A673 (cell line): ENCODE data around the gene BCL2. TPM values are rescaled to one million over a fixed set of nuclear protein-coding genes. Genes with fewer than 3 reads are reported as not detected.

Source experiments
- BruUV-seq: library from RNA; stranded (reverse); fragments of 400-500 nt; replicated peaks from 2 replicates; lab custom pipeline; 2021; lab: Mats Ljungman, UMichigan
- CTCF ChIA-PET: fragments of 300-600 bp; sonication (Branson Sonifier 250); formaldehyde crosslinking; loops from one replicate; lab custom pipeline; 2022; ENCODE audit warnings: antibody characterized with exemption; lab: Charles Lee
- POLR2A ChIA-PET: fragments of 300-600 bp; sonication (Branson Sonifier 250); formaldehyde crosslinking; loops from one replicate; lab custom pipeline; 2022; ENCODE audit warnings: antibody characterized with exemption; ENCODE audit not compliant: low non-redundant PET; lab: Charles Lee
- DNase-seq: peaks from one replicate; pipeline ENCODE4 v3.0.0-alpha.2; 2015; ENCODE audit warnings: low spot score
- H3K27ac ChIP-seq: fragments of 200-600 bp; sonication (generic); 2 replicates; pipeline ENCODE4 v1.5.1; 2016; ENCODE audit warnings: mixed run types, low read depth, mild to moderate bottlenecking, mixed read lengths, antibody characterized with exemption, low read length; ENCODE audit not compliant: poor library complexity, severe bottlenecking
- H3K27me3 ChIP-seq: fragments of 200-600 bp; sonication (generic); replicated peaks from 2 replicates; pipeline ENCODE4 v1.6.1; 2017; ENCODE audit warnings: mixed run types, low read depth, mild to moderate bottlenecking, mixed read lengths, antibody characterized with exemption, low read length; ENCODE audit not compliant: insufficient read depth, poor library complexity
- H3K36me3 ChIP-seq: fragments of 200-600 bp; sonication (generic); 2 replicates; pipeline ENCODE4 v1.6.1; 2016; ENCODE audit warnings: mixed run types, mild to moderate bottlenecking, mixed read lengths, antibody characterized with exemption, low read length; ENCODE audit not compliant: insufficient read depth, poor library complexity, severe bottlenecking
- H3K4me1 ChIP-seq: fragments of 200-600 bp; sonication (generic); 2 replicates; pipeline ENCODE4 v1.6.1; 2017; ENCODE audit warnings: mixed run types, mild to moderate bottlenecking, mixed read lengths, antibody characterized with exemption, low read length; ENCODE audit not compliant: insufficient read depth, poor library complexity, severe bottlenecking
- H3K4me3 ChIP-seq: fragments of 200-600 bp; sonication (generic); 2 replicates; pipeline ENCODE4 v1.5.1; 2016; ENCODE audit warnings: low read depth, mixed run types, mild to moderate bottlenecking, mixed read lengths, low read length; ENCODE audit not compliant: poor library complexity, severe bottlenecking
- H3K9me3 ChIP-seq: fragments of 200-600 bp; sonication (generic); 2 replicates; pipeline ENCODE4 v1.6.1; 2016; ENCODE audit warnings: mixed run types, low read depth, mild to moderate bottlenecking, mixed read lengths, antibody characterized with exemption, low read length; ENCODE audit not compliant: poor library complexity, severe bottlenecking
- EZH2 ChIP-seq: fragments of 200-600 bp; sonication (generic); IDR thresholded peaks from 2 replicates; pipeline ENCODE4 v1.6.1; 2017; ENCODE audit warnings: borderline replicate concordance, low read depth, mild to moderate bottlenecking, mixed read lengths, antibody characterized with exemption, low read length; ENCODE audit not compliant: poor library complexity, severe bottlenecking
- intact Hi-C: fragments of 100-400 bp; cut with micrococcal nuclease; formaldehyde crosslinking; loops from one replicate; pipeline ENCODE4 v1.10.0; 2022; ENCODE audit not compliant: unreplicated experiment
- total RNA-seq: library from RNA; stranded (reverse); gene quantifications from 2 replicates; pipeline ENCODE4 v1.2.3, GENCODE V29; 2021
- TF ChIP-seq, protein P1 (sequence below): fragments of 300-800, 200-600 bp; sonication (generic); conservative IDR thresholded peaks from 2 replicates; pipeline ENCODE4 v1.5.1; 2017; ENCODE audit warnings: low read depth, mild to moderate bottlenecking, antibody characterized with exemption, low read length, moderate library complexity, mixed read lengths

Gene BCL2
- total RNA-seq, 1 experiment from 2014 or later, result 24.9 TPM

DNA sequence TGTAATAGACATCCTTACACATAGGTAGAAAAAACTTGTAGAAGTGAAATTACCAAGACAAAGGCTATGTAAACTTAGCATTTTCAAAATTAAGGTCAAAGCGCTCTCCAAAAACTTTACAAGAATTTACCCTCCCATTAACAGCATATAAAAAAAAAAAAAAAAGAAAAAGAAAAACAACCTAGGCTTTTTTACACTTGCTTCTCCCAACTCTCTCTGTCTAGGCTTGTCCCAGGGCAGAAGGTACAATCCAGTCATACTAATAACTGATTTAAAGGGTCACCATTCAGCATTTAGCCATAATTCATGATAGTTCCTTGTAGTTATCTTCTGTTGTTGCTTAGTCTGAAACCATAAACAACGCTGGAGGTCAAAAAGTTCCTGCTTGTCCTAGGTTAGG is 130.5 kb downstream of the BCL2 start:
- no peak for DNase-seq
- POLR2A ChIA-PET, result no interaction called here
- H3K4me3 ChIP-seq, result no peak overlapping the region
- H3K9me3 ChIP-seq, result no peaks in the 10 kb centered on the region
- TF ChIP-seq, protein P1, sequence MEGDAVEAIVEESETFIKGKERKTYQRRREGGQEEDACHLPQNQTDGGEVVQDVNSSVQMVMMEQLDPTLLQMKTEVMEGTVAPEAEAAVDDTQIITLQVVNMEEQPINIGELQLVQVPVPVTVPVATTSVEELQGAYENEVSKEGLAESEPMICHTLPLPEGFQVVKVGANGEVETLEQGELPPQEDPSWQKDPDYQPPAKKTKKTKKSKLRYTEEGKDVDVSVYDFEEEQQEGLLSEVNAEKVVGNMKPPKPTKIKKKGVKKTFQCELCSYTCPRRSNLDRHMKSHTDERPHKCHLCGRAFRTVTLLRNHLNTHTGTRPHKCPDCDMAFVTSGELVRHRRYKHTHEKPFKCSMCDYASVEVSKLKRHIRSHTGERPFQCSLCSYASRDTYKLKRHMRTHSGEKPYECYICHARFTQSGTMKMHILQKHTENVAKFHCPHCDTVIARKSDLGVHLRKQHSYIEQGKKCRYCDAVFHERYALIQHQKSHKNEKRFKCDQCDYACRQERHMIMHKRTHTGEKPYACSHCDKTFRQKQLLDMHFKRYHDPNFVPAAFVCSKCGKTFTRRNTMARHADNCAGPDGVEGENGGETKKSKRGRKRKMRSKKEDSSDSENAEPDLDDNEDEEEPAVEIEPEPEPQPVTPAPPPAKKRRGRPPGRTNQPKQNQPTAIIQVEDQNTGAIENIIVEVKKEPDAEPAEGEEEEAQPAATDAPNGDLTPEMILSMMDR, result no peak
- TF ChIP-seq EZH2, result no peak
- no peaks in the 10 kb centered on the region for H3K27me3 ChIP-seq
- no peak overlapping the region for H3K27ac ChIP-seq
- intact Hi-C loops, result no loop called here
- H3K4me1 ChIP-seq, result peaks cover 30% of the 10 kb centered on the region
- no TSS peak for BruUV-seq
- H3K36me3 ChIP-seq, result no peaks in the 10 kb centered on the region
- CTCF ChIA-PET, result no interaction called here

DNA sequence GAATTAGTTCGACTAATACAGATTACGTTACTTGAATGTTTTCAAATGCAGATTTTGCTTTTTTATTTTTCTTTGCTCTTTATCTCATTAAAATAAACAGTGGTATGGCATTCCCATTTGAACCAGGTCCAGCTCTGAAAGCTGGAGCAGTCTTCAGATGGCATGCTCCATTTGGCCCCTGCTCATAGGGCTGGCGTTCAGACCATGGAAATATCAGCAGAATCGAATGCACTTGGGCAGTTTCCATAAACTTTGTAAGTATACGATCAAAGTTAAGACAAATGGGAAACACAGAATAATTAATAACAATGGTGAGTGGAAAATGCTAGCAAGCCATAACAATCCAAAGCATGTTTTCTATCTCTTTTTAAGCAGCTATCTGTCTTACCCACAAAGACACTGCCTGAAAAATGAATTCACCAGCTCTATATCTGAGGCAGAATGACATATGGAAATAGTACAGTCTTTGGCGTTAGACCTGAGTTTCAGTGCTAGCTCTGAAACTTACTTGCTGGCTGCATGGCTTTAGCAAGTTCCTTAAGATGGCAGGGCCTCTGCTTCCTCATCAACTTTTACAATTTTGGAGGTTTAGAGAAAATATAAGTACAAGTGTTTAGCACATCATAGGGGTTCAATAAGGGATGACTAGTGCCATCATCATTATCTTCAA is 131.6 kb downstream of the BCL2 start:
- no peaks in the 10 kb centered on the region for H3K36me3 ChIP-seq
- ChIA-PET POLR2A (no interaction called here), CTCF (no interaction called here)
- H3K27me3 ChIP-seq, result no peaks in the 10 kb centered on the region
- no peak for TF ChIP-seq EZH2
- TF ChIP-seq, protein P1, result no peak
- H3K4me1 ChIP-seq, result peaks cover 33% of the 10 kb centered on the region
- DNase-seq, result no peak
- no peaks in the 10 kb centered on the region for H3K9me3 ChIP-seq
- intact Hi-C loops, result no loop called here
- no peak overlapping the region for H3K27ac ChIP-seq
- H3K4me3 ChIP-seq, result no peak overlapping the region
- no TSS peak for BruUV-seq

DNA sequence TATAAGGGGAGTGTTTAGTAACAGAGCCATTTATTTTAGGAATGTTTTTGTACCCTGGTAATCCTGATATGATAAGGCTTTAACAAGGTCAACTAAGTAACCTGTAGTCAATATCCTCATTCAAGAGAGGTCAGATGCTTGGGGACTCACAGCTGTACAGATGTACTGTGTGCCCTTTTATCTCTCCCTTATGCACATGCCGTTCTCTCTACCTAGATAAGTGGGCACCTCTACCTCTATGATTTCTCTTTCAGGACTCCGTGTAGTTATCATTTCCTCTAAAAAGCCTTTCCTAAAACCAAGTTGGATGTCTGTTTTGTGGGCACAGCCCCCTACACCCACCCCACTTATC is 132.4 kb downstream of the BCL2 start:
- intact Hi-C loops, result no loop called here
- no peak overlapping the region for H3K27ac ChIP-seq
- peaks cover 40% of the 10 kb centered on the region for H3K4me1 ChIP-seq
- BruUV-seq, result no TSS peak
- POLR2A ChIA-PET, result no interaction called here
- TF ChIP-seq, protein P1, result no peak
- TF ChIP-seq EZH2, result no peak
- DNase-seq, result no peak
- no peak overlapping the region for H3K4me3 ChIP-seq
- CTCF ChIA-PET, result no interaction called here
- H3K27me3 ChIP-seq, result no peaks in the 10 kb centered on the region
- H3K36me3 ChIP-seq, result no peaks in the 10 kb centered on the region
- no peaks in the 10 kb centered on the region for H3K9me3 ChIP-seq
